ENCODE results near the gene LRSAM1. TPM values are rescaled to one million over a fixed set of nuclear protein-coding genes. Genes with fewer than 3 reads are reported as not detected.

LRSAM1 gene
- total RNA-seq, 1 donor from 2014 or later, result 30.1 TPM

DNA sequence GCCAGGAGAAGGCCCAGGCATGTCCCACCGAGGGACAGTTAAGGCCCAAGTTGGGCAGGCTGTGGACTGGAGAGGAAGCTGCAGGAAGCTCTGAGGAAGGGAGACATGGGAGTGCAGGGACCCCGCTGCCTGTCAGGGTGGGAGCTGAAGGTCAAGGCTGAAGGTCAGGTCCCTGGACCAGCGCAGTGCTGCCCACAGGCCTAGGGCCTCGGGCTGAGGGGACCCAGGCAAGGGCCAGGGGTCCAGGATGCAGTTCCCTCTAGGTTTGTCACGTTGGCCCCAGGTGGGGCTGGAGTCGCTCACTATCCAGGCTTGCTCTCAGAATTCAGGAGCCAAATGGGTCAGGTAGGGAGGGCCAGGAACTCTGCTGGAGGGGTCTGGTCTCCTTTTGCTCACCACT is 84.1 kb downstream of the LRSAM1 start:
- H3K27me3 ChIP-seq (ENCODE audit: control insufficient read depth, insufficient read depth, low read length), result no peaks in the 10 kb centered on the region
- peaks cover 3% of the 10 kb centered on the region for H3K36me3 ChIP-seq (ENCODE audit: control insufficient read depth, insufficient read depth, low read length)
- no peak for DNase-seq (ENCODE audit: low read depth)
- TF ChIP-seq CTCF (IDR thresholded peaks at IDR 0.05; ENCODE audit: insufficient read depth, low read length, poor library complexity, severe bottlenecking), result no peak
- no peak overlapping the region for H3K4me3 ChIP-seq (ENCODE audit: low read depth, low read length)

GRCh38 chr9:127535834-127536233 is 84.5 kb downstream of the LRSAM1 start:
- H3K27me3 ChIP-seq (ENCODE audit: control insufficient read depth, insufficient read depth, low read length), result no peaks in the 10 kb centered on the region
- H3K4me3 ChIP-seq (ENCODE audit: low read depth, low read length), result no peak overlapping the region
- no peak for DNase-seq (ENCODE audit: low read depth)
- peaks cover 3% of the 10 kb centered on the region for H3K36me3 ChIP-seq (ENCODE audit: control insufficient read depth, insufficient read depth, low read length)
- TF ChIP-seq CTCF (IDR thresholded peaks at IDR 0.05; ENCODE audit: insufficient read depth, low read length, poor library complexity, severe bottlenecking), result no peak

DNA sequence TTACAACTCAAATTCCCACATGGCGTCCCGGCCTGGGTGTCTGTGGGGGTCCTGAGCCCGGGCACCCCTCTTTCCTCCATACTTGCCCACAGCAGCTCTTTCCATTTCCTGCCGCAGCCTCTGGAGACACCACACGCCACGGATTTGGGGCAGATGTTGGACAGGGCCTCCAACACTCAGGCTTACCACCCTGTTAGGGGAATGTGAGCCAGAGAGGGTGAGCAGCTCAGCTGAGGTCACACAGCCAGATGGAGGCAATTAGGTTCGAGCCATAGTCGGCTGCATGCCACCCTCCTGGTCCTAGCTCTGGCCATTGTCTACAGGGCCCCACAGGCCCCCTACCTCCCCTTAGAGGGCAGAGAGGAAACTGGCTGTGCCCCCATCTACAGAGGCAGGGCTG is 85.2 kb downstream of the LRSAM1 start:
- no peak for TF ChIP-seq CTCF (IDR thresholded peaks at IDR 0.05; ENCODE audit: insufficient read depth, low read length, poor library complexity, severe bottlenecking)
- no peak overlapping the region for H3K4me3 ChIP-seq (ENCODE audit: low read depth, low read length)
- H3K27me3 ChIP-seq (ENCODE audit: control insufficient read depth, insufficient read depth, low read length), result no peaks in the 10 kb centered on the region
- no peak for DNase-seq (ENCODE audit: low read depth)
- peaks cover 3% of the 10 kb centered on the region for H3K36me3 ChIP-seq (ENCODE audit: control insufficient read depth, insufficient read depth, low read length)

DNA sequence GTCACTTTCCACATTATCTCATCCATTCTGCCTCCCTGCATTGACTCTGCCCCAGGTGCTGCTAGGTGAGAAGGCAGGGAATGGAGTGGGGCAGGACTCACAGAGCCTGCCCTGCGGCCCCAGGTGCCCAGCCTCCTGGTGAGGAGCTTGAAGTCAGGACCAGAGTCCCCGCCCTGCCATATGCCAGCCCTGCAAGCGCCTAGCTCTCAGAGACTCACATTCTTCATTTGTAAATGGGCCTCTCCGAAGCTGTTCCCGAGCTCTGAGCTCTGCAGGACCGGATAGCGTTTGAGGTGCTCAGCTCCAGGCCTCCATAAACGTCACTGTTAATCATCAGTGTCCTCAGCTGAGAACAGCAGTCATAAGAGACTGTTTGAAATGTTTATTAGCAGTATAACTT is 85.7 kb downstream of the LRSAM1 start:
- TF ChIP-seq CTCF (IDR thresholded peaks at IDR 0.05; ENCODE audit: insufficient read depth, low read length, poor library complexity, severe bottlenecking), result no peak
- DNase-seq (ENCODE audit: low read depth), result no peak
- Histone ChIP-seq H3K36me3 (ENCODE audit: control insufficient read depth, insufficient read depth, low read length) (peaks cover 5% of the 10 kb centered on the region), H3K4me3 (ENCODE audit: low read depth, low read length) (no peak overlapping the region), H3K27me3 (ENCODE audit: control insufficient read depth, insufficient read depth, low read length) (no peaks in the 10 kb centered on the region)

DNA sequence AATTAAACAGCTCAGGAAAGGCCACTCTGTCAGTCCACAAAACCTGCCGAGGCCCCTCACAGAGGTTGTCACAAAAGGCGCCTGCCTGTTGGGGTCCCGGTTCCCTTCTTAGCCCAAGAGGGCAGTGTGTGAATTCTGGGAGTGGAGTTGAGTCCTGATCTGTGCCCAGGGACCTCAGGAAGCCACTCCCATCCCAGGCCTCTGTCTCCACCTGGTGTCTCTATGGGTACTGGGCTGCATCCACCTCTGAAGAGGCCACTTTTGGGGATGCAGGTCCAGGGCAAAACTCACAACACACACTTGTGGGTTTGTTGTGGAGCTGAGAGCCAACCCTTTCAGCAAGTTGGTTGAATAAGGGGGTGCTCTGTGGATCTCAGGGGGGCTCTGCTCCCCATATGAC is 86.5 kb downstream of the LRSAM1 start:
- TF ChIP-seq CTCF (IDR thresholded peaks at IDR 0.05; ENCODE audit: insufficient read depth, low read length, poor library complexity, severe bottlenecking), result peak; percentile 53

GRCh38 chr9:127538849-127539258 is 87.5 kb downstream of the LRSAM1 start:
- DNase-seq (ENCODE audit: low read depth), result no peak
- Histone ChIP-seq H3K27me3 (ENCODE audit: control insufficient read depth, insufficient read depth, low read length) (no peaks in the 10 kb centered on the region), H3K4me3 (ENCODE audit: low read depth, low read length) (no peak overlapping the region), H3K36me3 (ENCODE audit: control insufficient read depth, insufficient read depth, low read length) (peaks cover 5% of the 10 kb centered on the region)
- no peak for TF ChIP-seq CTCF (IDR thresholded peaks at IDR 0.05; ENCODE audit: insufficient read depth, low read length, poor library complexity, severe bottlenecking)

More for the DNA sequence above, 86.5 kb downstream of the LRSAM1 start:
- DNase-seq (ENCODE audit: low read depth), result no peak
- Histone ChIP-seq H3K27me3 (ENCODE audit: control insufficient read depth, insufficient read depth, low read length) (no peaks in the 10 kb centered on the region), H3K36me3 (ENCODE audit: control insufficient read depth, insufficient read depth, low read length) (peaks cover 5% of the 10 kb centered on the region), H3K4me3 (ENCODE audit: low read depth, low read length) (no peak overlapping the region)

Data from kidney epithelial cell (primary cell).